ENCODE data around the gene UNK. TPM values are rescaled to one million over a fixed set of nuclear protein-coding genes. Genes with fewer than 3 reads are reported as not detected.
"Not testable (repeated sequence)": the region's sequence is repeated elsewhere in the genome, so short reads cannot be mapped to it uniquely, and the experiment has no call there.

The UNK gene
- total and polyA plus RNA-seq, 9 of the 15 experiments (the other 6 are each of a cell fraction or from before 2014, with no cell fraction given), result 12.8 to 38.6 (median 24.8) TPM

GRCh38 chr17:75778066-75778860 is 6.3 kb upstream of the UNK start:
- peak overlapping the region; percentile 94 to 99 for H3K9ac ChIP-seq (ENCODE audit: insufficient read depth in 1 of 2, low read depth in 2 of 2, low read length in 2 of 2)
- POLR2A ChIA-PET, result interaction anchor here (0.6 to 11.1 kb wide), 25 partner anchors 7 to 1002 kb away, joined by 3 to 464 read pairs (median 5); partner anchors contain the start of genes GALK1, NAT9, TRIM65 and UNC13D
- CTCF ChIA-PET (ENCODE audit: low intra/inter-chr PET ratio); H3K9me3 ChIP-seq (replicated peaks; ENCODE audit: control insufficient read depth, insufficient read depth, low read depth, low read length); FAIRE-seq; BruUV-seq (replicated peaks); H2AFZ ChIP-seq (ENCODE audit: low read depth, low read length); ATAC-seq; H3K27me3 ChIP-seq (ENCODE audit: control insufficient read depth in 2 of 2, insufficient read depth in 2 of 2, low read length in 2 of 2); H3K9me1 ChIP-seq (ENCODE audit: control insufficient read depth, insufficient read depth, low read length): not testable (repeated sequence)
- peaks cover 42% of the 10 kb centered on the region for H4K20me1 ChIP-seq (replicated peaks; ENCODE audit: control insufficient read depth, insufficient read depth, low read length)
- H3K4me2 ChIP-seq (ENCODE audit: insufficient read depth, low read length), result peak overlapping the region; percentile 86
- peak overlapping the region; percentile 92 for H3K27ac ChIP-seq (ENCODE audit: extremely low read depth, low read depth, low read length)
- peak in 3 of 4 experiments; percentile 40 to 46 (median 40) for DNase-seq (ENCODE audit: extremely low read depth in 1 of 4, low spot score in 3 of 4)
- peak overlapping the region; percentile 85 for H3K4me3 ChIP-seq
- WGBS (ENCODE audit: insufficient coverage, low coverage, missing lambda C conversion rate), result 2% methylated on average over 19 of the region's 19 CpGs
- peaks cover 31% of the 10 kb centered on the region for H3K36me3 ChIP-seq (ENCODE audit: control insufficient read depth, insufficient read depth, low read length)
- peaks cover 35% of the 10 kb centered on the region for H3K79me2 ChIP-seq (ENCODE audit: control insufficient read depth, insufficient read depth, low read length)
- peaks cover 4 to 12% of the 10 kb centered on the region in 2 experiments; a peak in 4 of 5 replicates for H3K4me1 ChIP-seq (replicated peaks in 1 of 2; ENCODE audit: control insufficient read depth in 2 of 2, insufficient read depth in 2 of 2, low read length in 2 of 2)
- intact Hi-C loops (cut with micrococcal nuclease), result loop anchor here (5.0 kb wide), 1 partner anchor 69 kb away; no protein-coding TSS in a partner anchor
- in situ Hi-C loops (cut with MboI), result loop anchor here (10.0 kb wide), 1 partner anchor 227 kb away; the partner anchor contains the start of gene CDK3
- TF ChIP-seq SIN3B (IDR thresholded peaks at IDR 0.05; ENCODE audit: low read depth) (peak; percentile 27; the same call in 1 of the 2 replicates), HDAC2 (IDR thresholded peaks at IDR 0.05) (peak; percentile 12; the same call in 1 of the 2 replicates), ZNF12 (CRISPR knock-in tag; IDR thresholded peaks at IDR 0.05) (0 out of 2 replicates have a peak, but pooled peaks have one; percentile 55), KHSRP (IDR thresholded peaks at IDR 0.05) (peak; percentile 55; the same call in 1 of the 2 replicates), POLR2B (IDR thresholded peaks at IDR 0.05; ENCODE audit: low read depth, partially characterized antibody) (peak; percentile 41), ZNF143 (CRISPR knock-in tag; IDR thresholded peaks at IDR 0.05) (peak; percentile 29; the same call in 1 of the 2 replicates), ZNF609 (CRISPR knock-in tag; IDR thresholded peaks at IDR 0.05; ENCODE audit: borderline replicate concordance) (0 out of 2 replicates have a peak, but pooled peaks have one; percentile 4), ZSCAN32 (CRISPR knock-in tag; IDR thresholded peaks at IDR 0.05) (peak; percentile 21; the same call in 1 of the 2 replicates), PTRF (tag; IDR thresholded peaks at IDR 0.05) (0 out of 2 replicates have a peak, but pooled peaks have one; percentile 8), POLR2AphosphoS5 (IDR thresholded peaks at IDR 0.05; ENCODE audit: control insufficient read depth, insufficient read depth, low read depth, low read length) (peak; percentile 2; the same call in 1 of the 2 replicates), TEAD1 (CRISPR knock-in tag; IDR thresholded peaks at IDR 0.05) (0 out of 4 replicates have a peak, but pooled peaks of 1 of the 2 experiments have one; percentile 16), ZNF431 (CRISPR knock-in tag; IDR thresholded peaks at IDR 0.05) (0 out of 2 replicates have a peak, but pooled peaks have one; percentile 59), MTA3 (IDR thresholded peaks at IDR 0.05; ENCODE audit: borderline replicate concordance) (0 out of 2 replicates have a peak, but pooled peaks have one; percentile 5), THRAP3 (IDR thresholded peaks at IDR 0.05; ENCODE audit: borderline replicate concordance) (0 out of 2 replicates have a peak, but pooled peaks have one; percentile 14)
